GM19324 (cell line): ENCODE measurements around the gene CYP27A1.

Experiments used
- ATAC-seq: cut with Tn5 transposase; IDR thresholded peaks from one replicate; pipeline ENCODE4 v1.9.1; 2021; ENCODE audit warnings: mild to moderate bottlenecking, moderate library complexity; ENCODE audit not compliant: unreplicated experiment, low FRiP score

Gene CYP27A1

GRCh38 chr2:218781691-218782527, at the start of gene CYP27A1:
Gene CYP27A1 (plus strand): TSS chr2:218782147. CDS start chr2:218782183, 36 bp downstream.
- no peak for ATAC-seq

GRCh38 chr2:218732761-218733158, 49.2 kb upstream of the CYP27A1 start:
- ATAC-seq = no peak

GRCh38 chr2:218733171-218734021, 48.6 kb upstream of the CYP27A1 start:
- ATAC-seq = no peak

- no peak for ATAC-seq
Measured at GRCh38 chr2:218734190-218734975, 47.6 kb upstream of the CYP27A1 start.

- no peak for ATAC-seq
Measured at GRCh38 chr2:218736531-218736930, 45.4 kb upstream of the CYP27A1 start.

GRCh38 chr2:218743068-218743467, 38.9 kb upstream of the CYP27A1 start:
- ATAC-seq = no peak

- no peak for ATAC-seq
Measured at GRCh38 chr2:218744615-218745014, 37.3 kb upstream of the CYP27A1 start.

- ATAC-seq = no peak
Measured at GRCh38 chr2:218745160-218745558, 36.8 kb upstream of the CYP27A1 start.

- no peak for ATAC-seq
Measured at GRCh38 chr2:218745559-218746469, 36.1 kb upstream of the CYP27A1 start.

GRCh38 chr2:218746470-218746795, 35.5 kb upstream of the CYP27A1 start:
- no peak for ATAC-seq

- ATAC-seq = no peak
Measured at GRCh38 chr2:218746960-218747359, 35.0 kb upstream of the CYP27A1 start.

- no peak for ATAC-seq
Measured at GRCh38 chr2:218748741-218749441, 33.1 kb upstream of the CYP27A1 start.

- no peak for ATAC-seq
Measured at GRCh38 chr2:218754201-218754600, 27.7 kb upstream of the CYP27A1 start.

- ATAC-seq = no peak
Measured at GRCh38 chr2:218754781-218755180, 27.2 kb upstream of the CYP27A1 start.

GRCh38 chr2:218755198-218755566, 26.8 kb upstream of the CYP27A1 start:
- ATAC-seq = no peak

- ATAC-seq = no peak
Measured at GRCh38 chr2:218755567-218756404, 26.2 kb upstream of the CYP27A1 start.

- ATAC-seq = no peak
Measured at GRCh38 chr2:218756599-218757377, 25.2 kb upstream of the CYP27A1 start.

- no peak for ATAC-seq
Measured at GRCh38 chr2:218761795-218762194, 20.2 kb upstream of the CYP27A1 start.
